Measurements from ENCODE around the gene IL21R.
"Not testable (repeated sequence)": the region's sequence is repeated elsewhere in the genome, so short reads cannot be mapped to it uniquely, and the experiment has no call there.

The IL21R gene

DNA sequence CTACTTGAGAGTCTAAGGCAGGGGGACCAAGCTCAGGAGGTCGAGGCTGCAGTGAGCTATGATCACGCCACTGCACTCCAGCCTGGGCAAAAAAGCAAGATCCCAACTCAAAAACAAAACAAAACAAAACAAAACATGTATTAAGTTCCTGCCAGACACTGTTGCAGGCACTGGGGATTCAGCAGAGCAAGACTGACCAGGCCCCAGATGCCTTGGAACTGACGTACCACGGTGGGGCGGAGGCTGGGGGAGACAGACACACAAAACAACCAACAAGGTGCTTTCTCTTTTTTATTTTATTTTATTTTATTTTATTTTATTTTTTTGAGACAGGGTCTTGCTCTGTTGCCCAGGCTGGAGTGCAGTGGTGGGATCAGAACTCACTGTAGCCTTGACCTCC, 33.2 kb downstream of the IL21R start:
- not testable (repeated sequence) for H3K4me3 ChIP-seq, H3K27ac ChIP-seq

- Histone ChIP-seq H3K4me3 (no peak overlapping the region), H3K27ac (no peak overlapping the region)
Measured at GRCh38 chr16:27436065-27436464, 34.1 kb downstream of the IL21R start.

DNA sequence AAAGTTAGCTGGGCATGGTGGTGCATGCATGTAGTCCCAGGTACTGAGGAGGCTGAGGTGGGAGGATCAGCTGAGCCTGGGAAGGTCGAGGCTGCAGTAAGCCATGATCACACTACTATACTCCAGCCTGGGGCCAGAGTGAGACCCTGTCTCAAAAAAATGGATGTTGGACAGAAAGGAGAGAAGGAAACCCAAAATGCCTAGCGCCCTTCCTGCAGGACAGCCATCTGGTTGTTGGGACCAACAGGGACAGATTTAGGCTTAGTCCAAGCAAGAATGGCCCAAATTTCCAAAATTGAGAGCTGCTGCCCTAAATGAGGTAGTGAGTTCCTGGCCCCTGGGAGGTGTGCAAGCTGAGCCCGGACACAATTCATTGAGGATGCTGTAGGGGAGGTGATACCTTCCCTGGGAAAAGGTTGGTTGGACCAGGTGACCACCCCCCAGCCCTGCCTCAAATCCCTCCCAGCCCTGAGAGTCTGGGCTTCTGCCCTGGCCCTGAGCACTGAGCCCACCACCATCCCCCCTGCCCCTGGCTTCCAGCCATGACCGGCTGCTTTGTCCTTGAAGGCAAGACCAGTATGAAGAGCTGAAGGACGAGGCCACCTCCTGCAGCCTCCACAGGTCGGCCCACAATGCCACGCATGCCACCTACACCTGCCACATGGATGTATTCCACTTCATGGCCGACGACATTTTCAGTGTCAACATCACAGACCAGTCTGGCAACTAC, 35.1 kb downstream of the IL21R start:
- Histone ChIP-seq H3K4me3 (no peak overlapping the region), H3K27ac (no peak overlapping the region)

DNA sequence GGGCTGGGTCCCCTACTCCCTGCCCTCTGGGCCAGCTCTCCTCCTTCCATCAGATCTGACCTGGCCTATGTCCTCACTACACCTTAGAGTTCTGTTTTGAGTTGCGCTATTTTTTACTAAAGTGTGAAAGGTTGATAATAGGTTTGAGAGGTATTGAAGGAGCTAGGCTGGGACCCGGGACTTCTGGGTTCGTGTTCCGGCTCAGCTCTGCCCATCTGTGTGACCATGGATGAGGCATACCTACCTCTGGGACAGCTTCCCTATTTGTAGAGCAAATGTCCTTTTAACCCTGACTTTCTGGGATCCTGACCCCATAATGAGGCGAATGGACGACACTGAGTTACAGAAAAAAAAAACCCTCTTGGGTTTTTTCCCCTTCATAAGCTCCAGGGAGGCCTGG, 36.0 kb downstream of the IL21R start:
- no peak overlapping the region for H3K27ac ChIP-seq
- no peak overlapping the region for H3K4me3 ChIP-seq

GRCh38 chr16:27439271-27440018, 37.5 kb downstream of the IL21R start:
- H3K27ac ChIP-seq = no peak overlapping the region
- no peak overlapping the region for H3K4me3 ChIP-seq

DNA sequence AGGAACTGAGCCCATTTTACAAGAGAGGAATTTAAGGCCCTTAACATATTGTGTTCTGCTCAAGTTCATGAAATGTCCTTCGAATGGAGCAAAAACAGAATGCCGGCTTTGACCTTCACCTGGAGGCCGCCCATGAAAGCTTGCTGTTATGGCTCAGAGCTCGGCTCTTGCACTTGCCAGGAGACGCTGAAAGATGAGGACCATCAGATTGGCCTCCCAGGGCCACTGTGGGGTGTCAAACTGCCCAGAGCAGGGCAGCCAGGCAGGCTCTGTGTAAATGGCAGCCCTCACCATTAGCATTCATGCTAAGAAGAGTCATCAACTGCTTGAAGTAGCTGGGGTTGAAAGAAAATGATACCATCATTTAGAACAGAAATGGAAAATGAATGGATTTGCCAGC, 39.3 kb downstream of the IL21R start:
- H3K4me3 ChIP-seq = no peak overlapping the region

DNA sequence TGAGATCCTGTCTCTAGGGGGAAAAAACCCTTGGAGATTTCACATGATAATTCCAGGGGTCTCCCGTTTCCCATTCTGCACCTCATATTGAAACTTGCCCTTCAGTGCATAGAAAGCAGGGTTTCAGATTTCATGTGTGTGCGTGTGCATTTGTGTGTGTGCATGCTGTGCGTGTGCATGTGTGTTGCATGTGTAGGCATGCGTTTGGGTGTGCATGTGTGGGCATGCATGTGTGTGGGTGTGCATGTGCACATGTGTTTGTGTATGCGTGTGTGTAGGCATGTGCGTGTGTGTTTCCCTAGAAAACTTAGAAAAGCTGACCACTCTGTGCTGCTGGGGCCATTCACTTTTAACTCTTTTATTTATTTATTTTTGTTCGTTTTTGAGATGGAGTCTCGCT, 40.0 kb downstream of the IL21R start:
- Histone ChIP-seq H3K4me3 (no peak overlapping the region), H3K27ac (no peak overlapping the region)

More for the DNA sequence above, 39.3 kb downstream of the IL21R start:
- H3K27ac ChIP-seq = no peak overlapping the region

DNA sequence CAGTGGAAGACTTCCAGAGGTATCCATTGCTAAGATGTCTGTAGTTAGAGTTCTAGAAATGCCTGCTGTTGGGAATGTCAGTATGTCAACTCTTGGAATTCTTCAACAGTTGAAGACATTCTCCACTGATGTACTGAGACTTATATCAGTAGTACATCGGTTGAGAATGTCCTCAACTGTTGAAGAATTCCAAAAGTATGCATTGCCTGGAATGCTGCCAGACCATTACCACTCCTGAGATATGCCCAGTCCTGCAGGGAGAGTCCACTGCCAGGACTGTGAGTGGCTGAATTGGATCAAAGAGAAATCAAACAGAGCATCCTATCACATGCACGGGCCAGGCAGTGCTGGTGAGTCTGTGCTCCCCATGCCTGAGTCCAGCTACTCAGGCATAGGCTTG, 42.0 kb downstream of the IL21R start:
- H3K27ac ChIP-seq = no peak overlapping the region
- H3K4me3 ChIP-seq = no peak overlapping the region

- no peak overlapping the region for H3K27ac ChIP-seq
- no peak overlapping the region for H3K4me3 ChIP-seq
Measured at GRCh38 chr16:27444470-27444869, 42.5 kb downstream of the IL21R start.

DNA sequence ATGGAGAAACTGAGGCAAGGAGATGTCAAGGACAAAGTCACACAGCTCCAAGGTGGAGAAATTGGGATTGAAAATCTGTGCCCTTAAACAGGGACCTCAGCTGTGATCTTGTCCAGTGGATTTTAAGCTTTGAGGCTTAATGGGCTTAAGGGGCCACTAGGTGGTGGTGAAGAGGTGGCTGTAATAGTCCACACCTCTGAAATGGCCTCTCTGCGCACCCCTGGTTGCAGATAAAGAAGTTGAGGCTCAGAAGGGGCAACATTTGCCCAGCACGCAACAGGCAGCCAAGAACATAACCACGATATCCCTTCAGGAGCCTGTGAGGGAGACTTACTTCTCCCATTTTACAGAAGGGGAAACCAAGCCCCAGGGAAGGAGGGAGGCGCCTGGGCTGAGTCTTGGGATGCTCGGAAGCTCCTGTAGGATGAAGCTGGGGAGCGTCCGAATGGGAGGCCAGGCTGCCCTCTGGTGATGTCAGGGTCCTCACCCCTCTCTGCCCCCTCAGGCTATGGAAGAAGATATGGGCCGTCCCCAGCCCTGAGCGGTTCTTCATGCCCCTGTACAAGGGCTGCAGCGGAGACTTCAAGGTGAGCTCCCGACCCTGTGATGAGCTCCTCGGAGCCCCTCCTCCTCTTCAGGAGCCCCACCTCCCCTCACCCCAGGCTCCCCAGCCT, 43.7 kb downstream of the IL21R start:
- peak overlapping the region in 2 of 21 experiments; percentile 11 to 39 for H3K27ac ChIP-seq

DNA sequence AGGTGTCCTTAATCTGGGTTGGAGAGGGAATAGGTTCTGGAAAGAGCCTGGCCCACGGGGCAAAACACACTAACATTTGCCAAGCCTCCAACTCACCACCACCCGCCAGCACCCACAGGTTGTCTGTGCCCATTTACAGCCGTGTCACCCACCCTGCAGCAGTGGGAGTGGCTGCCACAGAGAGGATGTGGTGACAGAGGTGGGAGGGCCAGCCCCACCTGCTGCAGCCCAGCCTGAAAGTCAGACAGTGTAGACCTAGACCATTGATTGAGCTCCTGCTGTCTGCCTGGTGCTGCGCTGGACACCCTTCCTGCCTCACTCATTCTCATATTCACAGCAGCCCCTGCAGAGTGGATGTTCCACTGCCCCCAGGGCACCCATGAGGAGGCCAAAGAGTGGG, 44.7 kb downstream of the IL21R start:
- Histone ChIP-seq H3K27ac (peak overlapping the region in 4 of 21 experiments; percentile 8 to 54 (median 25)), H3K4me3 (no peak overlapping the region)

More for the DNA sequence above, 43.7 kb downstream of the IL21R start:
- H3K4me3 ChIP-seq = no peak overlapping the region

DNA sequence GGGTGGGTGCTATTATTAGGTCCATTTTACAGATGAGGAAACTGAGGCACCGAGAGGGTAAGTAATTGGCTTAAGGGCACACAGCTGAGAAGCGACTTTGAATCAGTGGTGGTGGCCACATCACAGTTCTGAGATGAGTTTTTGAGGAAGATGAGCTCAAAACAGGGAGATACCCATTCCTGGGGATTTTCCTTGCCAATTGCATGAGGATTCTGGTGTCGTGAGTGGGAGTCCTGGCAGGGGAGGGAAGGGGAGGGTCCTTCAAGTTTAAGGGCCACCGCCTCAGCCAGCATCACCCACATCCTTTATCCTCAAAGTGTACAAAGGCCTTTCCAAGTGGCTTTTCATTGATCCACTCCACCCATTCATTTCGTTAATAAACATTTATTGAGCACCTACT, 45.3 kb downstream of the IL21R start:
- H3K27ac ChIP-seq = peak overlapping the region in 3 of 21 experiments; percentile 8 to 54 (median 39)
- H3K4me3 ChIP-seq = no peak overlapping the region

- Histone ChIP-seq H3K27ac (peak overlapping the region in 4 of 21 experiments; percentile 14 to 73 (median 34)), H3K4me3 (no peak overlapping the region)
Measured at GRCh38 chr16:27448532-27449433, 46.8 kb downstream of the IL21R start.

GRCh38 chr16:27449434-27450195, 47.6 kb downstream of the IL21R start:
- H3K27ac ChIP-seq = peak overlapping the region in 6 of 21 experiments; percentile 11 to 73 (median 42)
- no peak overlapping the region for H3K4me3 ChIP-seq

DNA sequence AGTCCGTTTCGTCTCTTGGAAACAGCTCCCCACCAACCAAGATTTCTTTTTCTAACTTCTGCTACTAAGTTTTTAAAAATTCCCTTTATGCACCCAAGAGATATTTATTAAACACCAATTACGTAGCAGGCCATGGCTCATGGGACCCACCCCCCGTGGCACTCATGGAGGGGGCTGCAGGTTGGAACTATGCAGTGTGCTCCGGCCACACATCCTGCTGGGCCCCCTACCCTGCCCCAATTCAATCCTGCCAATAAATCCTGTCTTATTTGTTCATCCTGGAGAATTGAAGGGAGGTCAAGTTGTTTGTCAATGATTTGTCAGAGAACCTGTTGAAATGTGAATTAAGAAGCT, 48.2 kb downstream of the IL21R start:
- Histone ChIP-seq H3K27ac (peak overlapping the region in 7 of 21 experiments; percentile 5 to 73 (median 31)), H3K4me3 (no peak overlapping the region)

DNA sequence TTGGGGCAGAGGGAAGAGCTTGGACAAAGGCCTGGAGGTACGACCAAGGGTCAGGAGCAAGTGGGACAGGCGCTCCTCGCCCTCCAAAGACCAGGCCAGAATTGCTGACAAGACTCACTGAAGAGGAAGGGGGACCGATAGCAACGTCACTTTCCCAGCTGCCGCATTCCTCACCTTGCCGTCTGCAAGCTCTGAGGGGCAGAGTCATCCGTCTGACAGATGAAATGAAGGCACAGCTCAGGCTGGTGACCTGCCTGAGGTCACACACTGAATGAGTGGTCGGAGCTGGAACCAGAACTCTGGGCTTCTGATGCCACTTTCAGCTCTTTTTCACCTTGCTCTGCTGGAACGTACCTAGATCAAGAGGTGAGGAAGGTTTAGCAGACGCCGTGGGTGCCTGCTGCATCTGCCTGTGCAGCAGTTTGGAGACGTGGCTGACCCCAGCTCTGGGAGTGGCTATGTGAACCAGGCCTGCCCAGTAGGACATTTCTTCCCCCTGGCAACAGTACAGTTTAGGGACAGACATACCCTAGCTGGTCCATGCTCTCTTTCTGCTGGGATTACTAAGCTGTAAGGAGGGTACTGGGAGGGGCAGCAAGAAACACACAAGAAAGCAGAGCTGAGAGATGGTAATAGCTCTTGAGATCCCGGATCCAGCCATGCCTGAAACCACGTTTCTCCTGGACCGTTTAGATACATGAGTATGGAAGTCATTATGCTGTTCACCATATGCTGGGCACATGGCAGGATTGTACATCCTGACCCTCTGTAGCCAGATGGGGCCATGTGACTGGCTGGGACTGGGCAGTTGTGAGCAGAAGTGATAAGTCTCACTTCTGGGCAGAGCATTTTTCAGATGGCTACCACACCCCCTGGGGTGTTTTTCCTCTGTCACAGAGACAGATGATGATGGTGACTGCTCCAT, 50.9 kb downstream of the IL21R start:
- Histone ChIP-seq H3K27ac (no peak overlapping the region), H3K4me3 (no peak overlapping the region)

- no peak overlapping the region for H3K27ac ChIP-seq
- no peak overlapping the region for H3K4me3 ChIP-seq
Measured at GRCh38 chr16:27453494-27453825, 51.5 kb downstream of the IL21R start.

GRCh38 chr16:27455700-27456099, 53.7 kb downstream of the IL21R start:
- H3K27ac ChIP-seq = no peak overlapping the region
- H3K4me3 ChIP-seq = no peak overlapping the region
